Spinal cord (tissue), 10 donors: ENCODE results near the gene CERS2. TPM values are rescaled to one million over a fixed set of nuclear protein-coding genes. Genes with fewer than 3 reads are reported as not detected.

Experiments used
- DNase-seq, 6 donors: peaks; one replicate each; pipeline versions ENCODE4 v3.0.0 to v3.0.0-alpha.2; 2013 to 2015; ENCODE audit warnings: low spot score in 6 of 6, low read depth in 4 of 6
- H3K27ac ChIP-seq: one replicate; pipeline ENCODE4 v1.5.1; 2013; ENCODE audit warnings: low read depth, low read length, control low read depth
- H3K27me3 ChIP-seq: one replicate; pipeline ENCODE4 v1.6.1; 2013; ENCODE audit warnings: low read length; ENCODE audit not compliant: control insufficient read depth, insufficient read depth
- H3K36me3 ChIP-seq: one replicate; pipeline ENCODE4 v1.6.1; 2013; ENCODE audit warnings: low read length; ENCODE audit not compliant: control insufficient read depth, insufficient read depth
- H3K4me1 ChIP-seq: one replicate; pipeline ENCODE4 v1.6.1; 2013; ENCODE audit warnings: low read length; ENCODE audit not compliant: control insufficient read depth, insufficient read depth
- H3K4me3 ChIP-seq: one replicate; pipeline ENCODE4 v1.5.1; 2013; ENCODE audit warnings: low read depth, low read length, control low read depth
- H3K9me3 ChIP-seq: one replicate; pipeline ENCODE4 v1.6.1; 2013; ENCODE audit warnings: low read length; ENCODE audit not compliant: control insufficient read depth, insufficient read depth
- WGBS: methylation state at CpG from one replicate; pipeline ENCODE4 v1.1.5; 2013; ENCODE audit warnings: missing lambda C conversion rate; ENCODE audit not compliant: insufficient coverage; 5-methylcytosine and 5-hydroxymethylcytosine counted together
- polyA plus RNA-seq, 2 donors: library from polyadenylated mRNA; unstranded; fragments of 120-200 nt; gene quantifications; one replicate each; pipeline ENCODE4 v1.2.1, GENCODE V29; 2013; ENCODE audit not compliant: insufficient read length in 2 of 2
- total RNA-seq, 2 donors: library from RNA; depleted of rRNA in 1 of 2; stranded (reverse); fragments of 120-200 nt in 1 of 2; fragments of >200 nt in 1 of 2; gene quantifications; one replicate each; pipeline versions ENCODE4 v1.2.3 to v1.2.4, GENCODE V29; 2013 to 2014
- donor health status: healthy.

The CERS2 gene
- total and polyA plus RNA-seq, 4 donors: 116 to 224 (median 170) TPM

- Histone ChIP-seq H3K4me3 (peak within 1 kb of the TSS; percentile 97), H3K4me1 (peaks cover 59% of the 10 kb centered on the region), H3K9me3 (no peaks in the 10 kb centered on the region), H3K27ac (peak within 1 kb of the TSS; percentile 97), H3K27me3 (no peaks in the 10 kb centered on the region), H3K36me3 (peaks cover 5% of the 10 kb centered on the region)
- peak; percentile 92 to 99 (median 94) for DNase-seq
- under 1% methylated on average over 57 of the region's 69 CpGs for WGBS
Observed at GRCh38 chr1:151008244-151009205, 33.9 kb upstream of the CERS2 start, which contains the start of gene PRUNE1. PRUNE1 (plus strand) TSS chr1:151008449; CDS start chr1:151008633, 184 bp downstream.

DNA sequence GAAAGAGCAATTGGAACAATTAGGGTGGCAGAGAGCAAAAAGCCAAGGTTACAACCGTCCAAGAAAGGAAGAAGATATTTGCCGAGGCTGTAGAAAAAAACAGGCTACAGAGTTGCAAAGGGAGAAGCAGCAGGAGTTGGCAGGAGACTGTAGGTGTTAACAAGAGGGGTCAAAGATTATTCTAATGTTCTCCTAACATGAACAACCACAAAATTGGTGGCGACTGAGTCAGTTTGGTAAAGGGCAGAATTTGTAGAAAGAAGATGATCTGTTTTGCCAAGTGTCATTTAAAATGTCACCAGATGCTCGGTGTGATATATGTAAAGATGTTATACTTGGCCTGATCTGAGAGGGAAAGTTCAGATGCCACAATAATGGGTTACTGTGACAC, 33.2 kb upstream of the CERS2 start:
- 0% methylated on average over 1 of the region's 4 CpGs for WGBS

GRCh38 chr1:151006327-151007052, 31.9 kb upstream of the CERS2 start, which contains the start of gene MINDY1:
MINDY1 (minus strand) TSS chr1:151006902; CDS start chr1:151002617, 4,285 bp downstream.
- no peaks in the 10 kb centered on the region for H3K27me3 ChIP-seq
- 2% methylated on average over 10 of the region's 18 CpGs for WGBS
- peak within 1 kb of the TSS; percentile 97 for H3K4me3 ChIP-seq
- H3K36me3 ChIP-seq: peaks cover 7% of the 10 kb centered on the region
- H3K9me3 ChIP-seq: no peaks in the 10 kb centered on the region
- H3K27ac ChIP-seq: peak within 1 kb of the TSS; percentile 97
- H3K4me1 ChIP-seq: peaks cover 54% of the 10 kb centered on the region
- DNase-seq: peak in 5 of 6 donors; percentile 62 to 94 (median 64)

More for the DNA sequence above, 33.2 kb upstream of the CERS2 start:
- Histone ChIP-seq H3K4me3 (peak overlapping the region; percentile 97), H3K4me1 (peaks cover 59% of the 10 kb centered on the region), H3K9me3 (no peaks in the 10 kb centered on the region), H3K27ac (peak overlapping the region; percentile 97), H3K27me3 (no peaks in the 10 kb centered on the region), H3K36me3 (peaks cover 2% of the 10 kb centered on the region)
- no peak for DNase-seq

DNA sequence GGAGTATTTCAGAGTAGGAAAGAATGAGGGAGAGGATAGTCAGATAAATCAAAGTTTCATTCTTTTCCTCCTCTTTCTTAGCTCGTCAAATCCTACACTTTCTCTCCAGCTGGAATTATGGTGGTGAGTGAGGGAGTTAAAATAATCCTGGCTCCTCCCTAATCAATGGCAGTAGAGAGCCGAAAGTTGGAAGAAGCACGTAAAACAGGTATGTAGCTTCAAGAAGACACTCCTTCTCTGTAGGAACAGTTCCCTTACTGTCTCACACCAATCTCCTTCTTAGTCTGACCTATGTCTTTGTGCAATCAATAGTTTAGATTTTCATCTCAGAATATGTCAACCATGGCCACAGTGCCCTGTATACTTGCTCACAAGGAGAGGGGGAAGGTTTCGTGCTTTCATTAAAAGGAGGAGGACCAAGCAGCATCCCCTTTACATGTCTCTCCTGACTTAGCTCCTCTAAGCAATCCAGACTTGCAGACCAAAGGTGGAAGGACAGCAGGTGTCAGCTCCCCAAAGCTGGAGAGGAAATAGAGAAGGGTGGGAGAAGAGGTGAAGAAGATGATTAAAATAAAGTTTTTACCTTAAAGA, 31.2 kb upstream of the CERS2 start:
- peaks cover 54% of the 10 kb centered on the region for H3K4me1 ChIP-seq
- peak in 1 of 6 donors; percentile 18 for DNase-seq

DNA sequence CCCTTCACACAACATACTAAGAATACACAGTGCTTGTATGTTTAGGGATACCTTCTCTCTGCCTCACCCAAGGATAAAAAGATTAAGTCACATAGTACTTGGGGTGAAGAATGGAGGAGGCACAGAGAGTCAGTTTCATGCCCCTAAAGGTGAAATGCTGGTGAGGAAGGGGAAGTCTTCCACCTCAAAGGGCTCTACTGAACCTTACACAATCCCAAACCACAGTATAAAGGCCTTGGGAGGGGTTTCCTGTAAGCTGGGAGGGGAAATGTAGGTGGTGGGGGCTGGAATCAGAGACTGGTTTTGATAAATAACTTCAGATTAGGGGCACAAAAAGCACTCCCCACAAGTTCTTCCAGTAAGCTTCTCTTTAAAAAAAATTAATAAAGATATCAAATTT, 28.5 kb upstream of the CERS2 start:
- Histone ChIP-seq H3K4me1 (peaks cover 45% of the 10 kb centered on the region), H3K4me3 (no peak overlapping the region), H3K36me3 (peaks cover 25% of the 10 kb centered on the region), H3K27me3 (no peaks in the 10 kb centered on the region), H3K9me3 (no peaks in the 10 kb centered on the region), H3K27ac (no peak overlapping the region)
- no peak for DNase-seq

More for the DNA sequence above, 31.2 kb upstream of the CERS2 start:
- H3K27me3 ChIP-seq: no peaks in the 10 kb centered on the region
- H3K36me3 ChIP-seq: peaks cover 12% of the 10 kb centered on the region
- no peaks in the 10 kb centered on the region for H3K9me3 ChIP-seq
- WGBS: 40% methylated on average over 1 of the region's 4 CpGs
- peak overlapping the region; percentile 97 for H3K27ac ChIP-seq
- H3K4me3 ChIP-seq: peak overlapping the region; percentile 72

DNA sequence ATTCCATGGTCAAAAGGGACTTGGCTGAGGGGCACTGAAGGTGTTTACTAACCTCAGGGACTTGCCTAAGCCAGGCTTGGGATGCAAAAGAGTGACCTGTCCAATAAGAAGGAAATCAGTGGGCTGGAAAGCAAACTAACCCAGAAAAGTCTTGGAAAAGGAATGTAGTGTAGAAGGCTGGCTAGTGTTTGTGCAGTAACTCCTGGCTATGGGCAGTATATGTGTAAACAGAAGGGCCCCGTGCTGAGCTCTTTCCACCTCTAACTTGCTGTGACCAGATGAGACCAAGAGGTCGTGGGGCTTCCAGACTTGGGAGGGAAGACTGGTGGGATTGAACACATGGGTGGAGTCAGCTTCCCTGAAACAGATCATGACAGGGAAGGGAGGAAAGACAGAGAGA, 28.0 kb upstream of the CERS2 start:
- 56% methylated on average over 2 of the region's 2 CpGs for WGBS
- H3K4me3 ChIP-seq: no peak overlapping the region
- H3K9me3 ChIP-seq: no peaks in the 10 kb centered on the region
- peaks cover 30% of the 10 kb centered on the region for H3K36me3 ChIP-seq
- peaks cover 44% of the 10 kb centered on the region for H3K4me1 ChIP-seq
- DNase-seq: no peak
- no peaks in the 10 kb centered on the region for H3K27me3 ChIP-seq
- H3K27ac ChIP-seq: no peak overlapping the region

DNA sequence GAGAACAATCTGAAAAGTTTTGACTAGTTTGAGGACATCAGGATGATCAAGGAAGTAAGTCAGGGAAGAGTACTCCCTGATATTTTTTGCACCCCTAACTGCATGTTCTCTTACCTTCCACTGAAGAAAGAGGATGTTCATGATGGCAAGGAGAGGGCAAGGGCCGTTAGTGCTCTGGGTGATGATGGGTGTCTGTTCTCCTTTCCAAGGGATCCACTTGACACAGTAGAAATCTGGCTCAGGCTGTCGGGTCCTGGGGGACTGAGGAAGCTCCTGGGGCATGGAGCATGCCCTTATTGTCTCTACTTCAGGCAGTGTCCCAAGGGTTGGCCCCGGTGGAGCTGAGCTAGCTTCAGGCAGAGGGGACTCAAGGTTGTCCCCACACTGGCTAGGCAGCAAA, 27.4 kb upstream of the CERS2 start:
- no peaks in the 10 kb centered on the region for H3K27me3 ChIP-seq
- no peak overlapping the region for H3K4me3 ChIP-seq
- H3K9me3 ChIP-seq: no peaks in the 10 kb centered on the region
- H3K4me1 ChIP-seq: peaks cover 38% of the 10 kb centered on the region
- WGBS: 100% methylated on average over 3 of the region's 3 CpGs
- peaks cover 36% of the 10 kb centered on the region for H3K36me3 ChIP-seq
- no peak for DNase-seq
- H3K27ac ChIP-seq: no peak overlapping the region

GRCh38 chr1:151001602-151002001, 27.0 kb upstream of the CERS2 start:
- Histone ChIP-seq H3K9me3 (no peaks in the 10 kb centered on the region), H3K27me3 (no peaks in the 10 kb centered on the region), H3K4me1 (peaks cover 34% of the 10 kb centered on the region), H3K36me3 (peaks cover 40% of the 10 kb centered on the region), H3K27ac (no peak overlapping the region), H3K4me3 (no peak overlapping the region)
- DNase-seq: no peak
- WGBS: 93% methylated on average over 3 of the region's 4 CpGs

DNA sequence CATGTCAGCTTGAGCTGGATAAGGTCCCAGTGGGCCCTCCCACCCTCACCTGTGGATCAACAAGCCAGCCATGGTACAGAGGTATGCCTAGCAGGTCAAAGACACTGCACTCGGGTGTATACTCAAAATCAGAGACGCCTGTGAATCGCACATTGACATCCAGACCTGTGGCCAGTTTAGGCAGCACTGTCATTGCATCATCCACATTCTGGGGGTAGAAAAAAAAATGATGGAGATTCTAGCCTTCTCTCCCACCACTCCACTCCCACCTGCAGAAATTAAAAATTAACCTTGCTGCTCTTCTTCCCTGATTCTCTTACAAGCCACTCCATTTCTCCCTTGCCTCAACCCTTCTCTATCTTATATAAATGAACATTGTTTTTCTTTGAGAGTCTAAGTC, 25.8 kb upstream of the CERS2 start:
- no peaks in the 10 kb centered on the region for H3K27me3 ChIP-seq
- no peak overlapping the region for H3K27ac ChIP-seq
- WGBS: no CpG with 5 or more reads among the region's 3 CpGs
- H3K9me3 ChIP-seq: no peaks in the 10 kb centered on the region
- no peak for DNase-seq
- peaks cover 42% of the 10 kb centered on the region for H3K36me3 ChIP-seq
- H3K4me3 ChIP-seq: no peak overlapping the region
- H3K4me1 ChIP-seq: peaks cover 28% of the 10 kb centered on the region
